AG04450 (cell line): ENCODE measurements around the gene EHBP1. TPM values are rescaled to one million over a fixed set of nuclear protein-coding genes. Genes with fewer than 3 reads are reported as not detected.

Experiments used
- CTCF ChIA-PET: fragments of 300-600, 350-600 bp; formaldehyde crosslinking; extraction: SDS; loops from one replicate; lab custom pipeline; 2022; ENCODE audit warnings: antibody characterized with exemption, inconsistent platforms; lab: Charles Lee
- POLR2A ChIA-PET: fragments of 350-600 bp; formaldehyde crosslinking; extraction: SDS; loops from one replicate; lab custom pipeline; 2021; ENCODE audit warnings: antibody characterized with exemption, inconsistent platforms; lab: Yijun Ruan, JAX
- DNase-seq: peaks from one replicate; pipeline ENCODE4 v3.0.0-alpha.2; 2011; ENCODE audit warnings: low read depth, low spot score
- H3K27ac ChIP-seq: one replicate; pipeline ENCODE4 v1.5.1; 2012; ENCODE audit warnings: low read depth, low read length, control low read depth
- H3K27me3 ChIP-seq: one replicate; pipeline ENCODE4 v1.6.0; 2012; ENCODE audit warnings: low read length; ENCODE audit not compliant: control insufficient read depth, insufficient read depth
- H3K4me3 ChIP-seq: 2 replicates; pipeline ENCODE4 v1.5.1; 2011; ENCODE audit warnings: mild to moderate bottlenecking, low read depth, low read length, control low read depth
- H3K9me3 ChIP-seq: 2 replicates; pipeline ENCODE4 v1.5.1; 2012; ENCODE audit warnings: low read length; ENCODE audit not compliant: control insufficient read depth, insufficient read depth
- CTCF ChIP-seq: IDR thresholded peaks from 2 replicates; pipeline ENCODE4 v1.5.1; 2011; ENCODE audit warnings: low read depth, low read length, control low read depth, inconsistent platforms
- polyA plus RNA-seq: library from polyadenylated mRNA; depleted of rRNA; stranded (reverse); fragments of >200 nt; gene quantifications from 2 replicates; pipeline ENCODE4 v1.2.3, GENCODE V29; 2011

EHBP1 gene
- polyA plus RNA-seq, 1 experiment, result 68.6 TPM

- DNase-seq, result peak; percentile 32
- ChIA-PET CTCF (no interaction called here), POLR2A (no interaction called here)
- no peak for TF ChIP-seq CTCF
- Histone ChIP-seq H3K27ac (no peak overlapping the region), H3K9me3 (no peaks in the 10 kb centered on the region), H3K4me3 (no peak overlapping the region), H3K27me3 (no peaks in the 10 kb centered on the region)
Observed at GRCh38 chr2:62895632-62896009, 190.1 kb downstream of the EHBP1 start.

GRCh38 chr2:62897187-62897827 lies 191.8 kb downstream of the EHBP1 start:
- TF ChIP-seq CTCF, result no peak
- no peak for DNase-seq
- H3K27ac ChIP-seq, result no peak overlapping the region
- no peaks in the 10 kb centered on the region for H3K27me3 ChIP-seq
- ChIA-PET CTCF (interaction anchor here (0.7 kb wide), 1 partner anchor 292 kb away, joined by 3 read pairs; no protein-coding TSS in a partner anchor), POLR2A (no interaction called here)
- H3K9me3 ChIP-seq, result no peaks in the 10 kb centered on the region
- H3K4me3 ChIP-seq, result no peak overlapping the region

GRCh38 chr2:62904344-62904743 lies 198.8 kb downstream of the EHBP1 start:
- TF ChIP-seq CTCF, result no peak
- H3K9me3 ChIP-seq, result no peaks in the 10 kb centered on the region
- no peak overlapping the region for H3K27ac ChIP-seq
- H3K4me3 ChIP-seq, result no peak overlapping the region
- H3K27me3 ChIP-seq, result no peaks in the 10 kb centered on the region
- CTCF ChIA-PET, result no interaction called here
- POLR2A ChIA-PET, result no interaction called here
- no peak for DNase-seq

- Histone ChIP-seq H3K4me3 (no peak overlapping the region), H3K9me3 (no peaks in the 10 kb centered on the region), H3K27ac (no peak overlapping the region), H3K27me3 (no peaks in the 10 kb centered on the region)
- CTCF ChIA-PET, result no interaction called here
- TF ChIP-seq CTCF, result no peak
- no peak for DNase-seq
- POLR2A ChIA-PET, result no interaction called here
Observed at GRCh38 chr2:62908145-62908544, 202.6 kb downstream of the EHBP1 start.

- POLR2A ChIA-PET, result no interaction called here
- DNase-seq, result no peak
- H3K4me3 ChIP-seq, result no peak overlapping the region
- no peak overlapping the region for H3K27ac ChIP-seq
- CTCF ChIA-PET, result interaction anchor here (1.6 kb wide), 1 partner anchor 456 kb away, joined by 4 read pairs; no protein-coding TSS in a partner anchor
- no peak for TF ChIP-seq CTCF
- no peaks in the 10 kb centered on the region for H3K27me3 ChIP-seq
- no peaks in the 10 kb centered on the region for H3K9me3 ChIP-seq
Observed at GRCh38 chr2:62913311-62913710, 207.8 kb downstream of the EHBP1 start.
